HL-60 (cell line): ENCODE measurements around the gene SLC39A9.
A peak's percentile ranks its signal among the peaks of the same experiment; 100 is the strongest.

Experiments used
- DNase-seq, 2 experiments: peaks; one replicate each; pipeline ENCODE4 v3.0.0-alpha.2; 2010 to 2020; ENCODE audit warnings: low read depth in 1 of 2, low spot score in 1 of 2
- H3K27ac ChIP-seq: fragments of 250-450 bp; sonication (Bioruptor Pico); replicated peaks from 2 replicates; pipeline ENCODE4 v1.5.1; 2020; ENCODE audit warnings: mild to moderate bottlenecking, moderate library complexity
- H3K27me3 ChIP-seq: fragments of 250-450 bp; sonication (Bioruptor Pico); 2 replicates; pipeline ENCODE4 v1.5.1; 2021; ENCODE audit warnings: mild to moderate bottlenecking, moderate library complexity; ENCODE audit not compliant: insufficient read depth, poor library complexity, severe bottlenecking
- H3K4me3 ChIP-seq: replicated peaks from 2 replicates; pipeline ENCODE4 v1.5.1; 2011; ENCODE audit warnings: mild to moderate bottlenecking, control low read depth, low read length; ENCODE audit not compliant: insufficient read depth
- CTCF ChIP-seq: IDR thresholded peaks from one replicate; pipeline ENCODE4 v1.5.1; 2011; ENCODE audit warnings: low read length, control low read depth, inconsistent platforms; ENCODE audit not compliant: insufficient read depth
- GABPA ChIP-seq: IDR thresholded peaks from 2 replicates; pipeline ENCODE4 v1.6.1; 2012; ENCODE audit warnings: low read depth
- POLR2AphosphoS5 ChIP-seq: IDR thresholded peaks from 2 replicates; pipeline ENCODE4 v1.6.1; 2012; ENCODE audit warnings: low read depth
- SPI1 ChIP-seq: IDR thresholded peaks from 2 replicates; pipeline ENCODE4 v1.6.1; 2012; ENCODE audit warnings: low read depth, mild to moderate bottlenecking, borderline replicate concordance
- TF ChIP-seq, protein P1 (sequence below): IDR thresholded peaks from 2 replicates; pipeline ENCODE4 v1.6.1; 2012; ENCODE audit warnings: low read depth; ENCODE audit not compliant: insufficient replicate concordance

The SLC39A9 gene

GRCh38 chr14:69439521-69440270 lies 41.2 kb downstream of the SLC39A9 start:
- H3K27ac ChIP-seq: peak overlapping the region; percentile 44
- DNase-seq: peak; percentile 38 to 67
- H3K4me3 ChIP-seq: no peak overlapping the region

DNA sequence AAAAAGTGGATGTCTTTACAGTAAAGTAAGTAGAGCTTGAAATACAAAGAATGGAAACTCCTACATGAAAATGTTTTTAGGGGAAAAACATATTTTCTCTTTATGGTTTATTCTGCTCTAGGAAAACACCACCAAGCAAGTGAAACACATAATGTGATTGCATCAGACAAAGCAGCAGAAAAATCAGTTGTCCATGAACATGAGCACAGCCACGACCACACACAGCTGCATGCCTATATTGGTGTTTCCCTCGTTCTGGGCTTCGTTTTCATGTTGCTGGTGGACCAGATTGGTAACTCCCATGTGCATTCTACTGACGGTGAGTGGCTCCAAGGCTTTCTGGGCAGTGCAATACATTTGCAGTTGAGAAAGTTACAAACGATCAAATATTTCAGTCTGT lies 43.5 kb downstream of the SLC39A9 start:
- peak in 1 of 2 experiments; percentile 4 for DNase-seq
- Histone ChIP-seq H3K27ac (no peak overlapping the region; the same call in 1 of the 2 replicates), H3K27me3 (no peaks in the 10 kb centered on the region), H3K4me3 (no peak overlapping the region)
- no peak for TF ChIP-seq SPI1
- TF ChIP-seq, protein P1, sequence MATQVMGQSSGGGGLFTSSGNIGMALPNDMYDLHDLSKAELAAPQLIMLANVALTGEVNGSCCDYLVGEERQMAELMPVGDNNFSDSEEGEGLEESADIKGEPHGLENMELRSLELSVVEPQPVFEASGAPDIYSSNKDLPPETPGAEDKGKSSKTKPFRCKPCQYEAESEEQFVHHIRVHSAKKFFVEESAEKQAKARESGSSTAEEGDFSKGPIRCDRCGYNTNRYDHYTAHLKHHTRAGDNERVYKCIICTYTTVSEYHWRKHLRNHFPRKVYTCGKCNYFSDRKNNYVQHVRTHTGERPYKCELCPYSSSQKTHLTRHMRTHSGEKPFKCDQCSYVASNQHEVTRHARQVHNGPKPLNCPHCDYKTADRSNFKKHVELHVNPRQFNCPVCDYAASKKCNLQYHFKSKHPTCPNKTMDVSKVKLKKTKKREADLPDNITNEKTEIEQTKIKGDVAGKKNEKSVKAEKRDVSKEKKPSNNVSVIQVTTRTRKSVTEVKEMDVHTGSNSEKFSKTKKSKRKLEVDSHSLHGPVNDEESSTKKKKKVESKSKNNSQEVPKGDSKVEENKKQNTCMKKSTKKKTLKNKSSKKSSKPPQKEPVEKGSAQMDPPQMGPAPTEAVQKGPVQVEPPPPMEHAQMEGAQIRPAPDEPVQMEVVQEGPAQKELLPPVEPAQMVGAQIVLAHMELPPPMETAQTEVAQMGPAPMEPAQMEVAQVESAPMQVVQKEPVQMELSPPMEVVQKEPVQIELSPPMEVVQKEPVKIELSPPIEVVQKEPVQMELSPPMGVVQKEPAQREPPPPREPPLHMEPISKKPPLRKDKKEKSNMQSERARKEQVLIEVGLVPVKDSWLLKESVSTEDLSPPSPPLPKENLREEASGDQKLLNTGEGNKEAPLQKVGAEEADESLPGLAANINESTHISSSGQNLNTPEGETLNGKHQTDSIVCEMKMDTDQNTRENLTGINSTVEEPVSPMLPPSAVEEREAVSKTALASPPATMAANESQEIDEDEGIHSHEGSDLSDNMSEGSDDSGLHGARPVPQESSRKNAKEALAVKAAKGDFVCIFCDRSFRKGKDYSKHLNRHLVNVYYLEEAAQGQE: no peak
- TF ChIP-seq CTCF: no peak
- no peak for TF ChIP-seq GABPA
- no peak for TF ChIP-seq POLR2AphosphoS5

More at GRCh38 chr14:69439521-69440270, 41.2 kb downstream of the SLC39A9 start:
- H3K27me3 ChIP-seq: no peaks in the 10 kb centered on the region
- TF ChIP-seq SPI1: peak; percentile 28; the same call in 1 of the 2 replicates
- TF ChIP-seq, protein P1: no peak
- TF ChIP-seq GABPA: no peak
- no peak for TF ChIP-seq CTCF
- TF ChIP-seq POLR2AphosphoS5: no peak

GRCh38 chr14:69443296-69443805 lies 44.9 kb downstream of the SLC39A9 start:
- Histone ChIP-seq H3K27me3 (no peaks in the 10 kb centered on the region), H3K4me3 (no peak overlapping the region), H3K27ac (no peak overlapping the region)
- TF ChIP-seq GABPA (no peak), SPI1 (no peak), POLR2AphosphoS5 (no peak), CTCF (no peak)
- TF ChIP-seq, protein P1: no peak
- no peak for DNase-seq
